Stimulated activated CD4-positive, alpha-beta T cell treated with anti-CD3 and anti-CD28 coated beads, Interleukin-12 subunit alpha, Interleukin-12 subunit beta, amount 100 ng/mL, for 24 hours (primary cell): ENCODE measurements around the gene CHTOP.

ENCODE experiments used
- DNase-seq, 2 experiments: peaks; one replicate each; pipeline ENCODE4 v3.0.0-alpha.2; 2020; ENCODE audit warnings: low read depth in 2 of 2

Gene CHTOP

GRCh38 chr1:153612755-153613331 is 21.0 kb upstream of the CHTOP start, which contains the start of gene S100A16:
TSS of gene S100A16 (minus strand) at chr1:153613137. CDS start at chr1:153608151, 4,986 bp downstream.
- DNase-seq = no peak

- DNase-seq = no peak
Observed at GRCh38 chr1:153613406-153613805, 20.5 kb upstream of the CHTOP start.

GRCh38 chr1:153614189-153614900 is 19.5 kb upstream of the CHTOP start:
- DNase-seq = no peak

GRCh38 chr1:153614906-153615305 is 19.0 kb upstream of the CHTOP start:
- no peak for DNase-seq

- no peak for DNase-seq
Observed at GRCh38 chr1:153615406-153615805, 18.5 kb upstream of the CHTOP start.

GRCh38 chr1:153616144-153616916 is 17.5 kb upstream of the CHTOP start, which contains the start of gene S100A14:
TSS of gene S100A14 (minus strand) at chr1:153616325. CDS start at chr1:153615858, 467 bp downstream.
- no peak for DNase-seq

- DNase-seq = no peak
Observed at GRCh38 chr1:153616917-153617311, 17.0 kb upstream of the CHTOP start.

GRCh38 chr1:153617663-153618062 is 16.2 kb upstream of the CHTOP start:
- DNase-seq = no peak

GRCh38 chr1:153619171-153619570 is 14.7 kb upstream of the CHTOP start:
- no peak for DNase-seq

- DNase-seq = no peak
Observed at GRCh38 chr1:153623101-153623500, 10.8 kb upstream of the CHTOP start.

- DNase-seq = no peak
Observed at GRCh38 chr1:153624965-153625611, 8.8 kb upstream of the CHTOP start.

GRCh38 chr1:153626477-153626903 is 7.4 kb upstream of the CHTOP start:
- no peak for DNase-seq

GRCh38 chr1:153626904-153627714 is 6.8 kb upstream of the CHTOP start, which contains the start of gene S100A13:
TSS of gene S100A13 (minus strand) at chr1:153627505. CDS start at chr1:153626472, 1,033 bp downstream.
- DNase-seq = no peak

GRCh38 chr1:153627715-153628626 is 5.9 kb upstream of the CHTOP start, which contains the start of gene S100A1:
TSS of gene S100A1 (plus strand) at chr1:153628434. CDS start at chr1:153630522, 2,088 bp downstream.
- no peak for DNase-seq

- DNase-seq = no peak
Observed at GRCh38 chr1:153628638-153629342, 5.1 kb upstream of the CHTOP start.

- no peak for DNase-seq
Observed at GRCh38 chr1:153629343-153629665, 4.6 kb upstream of the CHTOP start.

- no peak for DNase-seq
Observed at GRCh38 chr1:153629971-153630370, 3.9 kb upstream of the CHTOP start.

GRCh38 chr1:153630384-153630783 is 3.5 kb upstream of the CHTOP start:
- no peak for DNase-seq
